GM23338 (cell line): ENCODE results near the gene SLC30A1. TPM values are rescaled to one million over a fixed set of nuclear protein-coding genes. Genes with fewer than 3 reads are reported as not detected.

Experiments
- NANOG ChIP-seq: IDR thresholded peaks from 2 replicates; pipeline ENCODE4 v1.6.1; 2016; ENCODE audit warnings: antibody characterized with exemption, borderline replicate concordance
- STAT1 ChIP-seq: IDR thresholded peaks from one replicate; pipeline ENCODE4 v1.6.1; 2016; ENCODE audit warnings: antibody characterized with exemption; ENCODE audit not compliant: unreplicated experiment
- ZNF114 ChIP-seq: fragments of 250-450 bp; sonication (Bioruptor Pico); IDR thresholded peaks from 2 replicates; pipeline ENCODE4 v1.5.0; 2020; ENCODE audit warnings: mild to moderate bottlenecking, moderate library complexity
- ZNF462 ChIP-seq: fragments of 250-450 bp; sonication (Bioruptor Pico); IDR thresholded peaks from 2 replicates; pipeline ENCODE4 v1.5.0; 2020; ENCODE audit warnings: mild to moderate bottlenecking, moderate library complexity
- polyA plus RNA-seq: library from polyadenylated mRNA; unstranded; fragments of >200 nt; fragmentation: Nextera tagmentation; extraction: Ambion mirVana; gene quantifications from 2 replicates; pipeline ENCODE4 v1.2.1, GENCODE V29; 2016
- total RNA-seq: library from RNA; depleted of rRNA; stranded (reverse); fragments of >200 nt; shearing (Covaris generic); gene quantifications from 2 replicates; pipeline ENCODE4 v1.2.3, GENCODE V29; 2014
- TF ChIP-seq, protein P1 (sequence below): IDR thresholded peaks from one replicate; pipeline ENCODE4 v1.6.1; 2018; ENCODE audit warnings: antibody characterized with exemption; ENCODE audit not compliant: unreplicated experiment
- TF ChIP-seq, protein P2 (sequence below): IDR thresholded peaks from 2 replicates; pipeline ENCODE4 v1.6.1; 2016; ENCODE audit warnings: antibody characterized with exemption

Gene SLC30A1
- total and polyA plus RNA-seq, 2 experiments from 2014 or later, result 3.3 to 17.7 TPM

- TF ChIP-seq ZNF462 (CRISPR knock-in tag) (no peak), NANOG (no peak), ZNF114 (no peak), STAT1 (no peak)
- TF ChIP-seq, protein P1, sequence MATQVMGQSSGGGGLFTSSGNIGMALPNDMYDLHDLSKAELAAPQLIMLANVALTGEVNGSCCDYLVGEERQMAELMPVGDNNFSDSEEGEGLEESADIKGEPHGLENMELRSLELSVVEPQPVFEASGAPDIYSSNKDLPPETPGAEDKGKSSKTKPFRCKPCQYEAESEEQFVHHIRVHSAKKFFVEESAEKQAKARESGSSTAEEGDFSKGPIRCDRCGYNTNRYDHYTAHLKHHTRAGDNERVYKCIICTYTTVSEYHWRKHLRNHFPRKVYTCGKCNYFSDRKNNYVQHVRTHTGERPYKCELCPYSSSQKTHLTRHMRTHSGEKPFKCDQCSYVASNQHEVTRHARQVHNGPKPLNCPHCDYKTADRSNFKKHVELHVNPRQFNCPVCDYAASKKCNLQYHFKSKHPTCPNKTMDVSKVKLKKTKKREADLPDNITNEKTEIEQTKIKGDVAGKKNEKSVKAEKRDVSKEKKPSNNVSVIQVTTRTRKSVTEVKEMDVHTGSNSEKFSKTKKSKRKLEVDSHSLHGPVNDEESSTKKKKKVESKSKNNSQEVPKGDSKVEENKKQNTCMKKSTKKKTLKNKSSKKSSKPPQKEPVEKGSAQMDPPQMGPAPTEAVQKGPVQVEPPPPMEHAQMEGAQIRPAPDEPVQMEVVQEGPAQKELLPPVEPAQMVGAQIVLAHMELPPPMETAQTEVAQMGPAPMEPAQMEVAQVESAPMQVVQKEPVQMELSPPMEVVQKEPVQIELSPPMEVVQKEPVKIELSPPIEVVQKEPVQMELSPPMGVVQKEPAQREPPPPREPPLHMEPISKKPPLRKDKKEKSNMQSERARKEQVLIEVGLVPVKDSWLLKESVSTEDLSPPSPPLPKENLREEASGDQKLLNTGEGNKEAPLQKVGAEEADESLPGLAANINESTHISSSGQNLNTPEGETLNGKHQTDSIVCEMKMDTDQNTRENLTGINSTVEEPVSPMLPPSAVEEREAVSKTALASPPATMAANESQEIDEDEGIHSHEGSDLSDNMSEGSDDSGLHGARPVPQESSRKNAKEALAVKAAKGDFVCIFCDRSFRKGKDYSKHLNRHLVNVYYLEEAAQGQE, result no peak
- TF ChIP-seq, protein P2, sequence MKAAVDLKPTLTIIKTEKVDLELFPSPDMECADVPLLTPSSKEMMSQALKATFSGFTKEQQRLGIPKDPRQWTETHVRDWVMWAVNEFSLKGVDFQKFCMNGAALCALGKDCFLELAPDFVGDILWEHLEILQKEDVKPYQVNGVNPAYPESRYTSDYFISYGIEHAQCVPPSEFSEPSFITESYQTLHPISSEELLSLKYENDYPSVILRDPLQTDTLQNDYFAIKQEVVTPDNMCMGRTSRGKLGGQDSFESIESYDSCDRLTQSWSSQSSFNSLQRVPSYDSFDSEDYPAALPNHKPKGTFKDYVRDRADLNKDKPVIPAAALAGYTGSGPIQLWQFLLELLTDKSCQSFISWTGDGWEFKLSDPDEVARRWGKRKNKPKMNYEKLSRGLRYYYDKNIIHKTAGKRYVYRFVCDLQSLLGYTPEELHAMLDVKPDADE, result no peak
Measured at GRCh38 chr1:211621447-211622198, 42.7 kb upstream of the SLC30A1 start (continued).
